DOHH2 (cell line): ENCODE data around the gene PRKN.

Experiments
- H3F3A ChIP-seq: fragments of 200-600 bp; sonication (generic), shearing (Covaris generic); 2 replicates; pipeline ENCODE4 v1.6.0; 2016; ENCODE audit warnings: antibody characterized with exemption, mild to moderate bottlenecking; ENCODE audit not compliant: control insufficient read depth, insufficient read depth
- H3K27ac ChIP-seq: fragments of 200-600 bp; sonication (generic); 2 replicates; pipeline ENCODE4 v1.5.1; 2014; ENCODE audit warnings: low read depth, mild to moderate bottlenecking, low read length, moderate library complexity
- H3K27me3 ChIP-seq: fragments of 200-600 bp; sonication (generic); 2 replicates; pipeline ENCODE4 v1.6.1; 2014; ENCODE audit warnings: mild to moderate bottlenecking, low read length, mixed read lengths; ENCODE audit not compliant: control insufficient read depth
- H3K36me3 ChIP-seq: fragments of 200-600 bp; sonication (generic); 2 replicates; pipeline ENCODE4 v1.6.1; 2014; ENCODE audit warnings: mild to moderate bottlenecking, low read length, moderate library complexity, mixed read lengths; ENCODE audit not compliant: control insufficient read depth
- H3K4me1 ChIP-seq: fragments of 200-600 bp; sonication (generic); 2 replicates; pipeline ENCODE4 v1.6.1; 2014; ENCODE audit warnings: mild to moderate bottlenecking, low read length, mixed read lengths; ENCODE audit not compliant: control insufficient read depth
- H3K4me2 ChIP-seq: fragments of 200-600 bp; sonication (generic); 2 replicates; pipeline ENCODE4 v1.6.0; 2014; ENCODE audit warnings: mild to moderate bottlenecking, low read length, moderate library complexity
- H3K4me3 ChIP-seq: fragments of 200-600 bp; sonication (generic); 2 replicates; pipeline ENCODE4 v1.5.1; 2014; ENCODE audit warnings: mild to moderate bottlenecking, low read length, mixed read lengths
- H3K79me2 ChIP-seq: fragments of 200-600 bp; sonication (generic); 2 replicates; pipeline ENCODE4 v1.6.1; 2014; ENCODE audit warnings: mild to moderate bottlenecking, low read length, mixed read lengths; ENCODE audit not compliant: control insufficient read depth
- H3K9me2 ChIP-seq: fragments of 200-600 bp; sonication (generic); replicated peaks from 2 replicates; pipeline ENCODE4 v1.6.1; 2014; ENCODE audit warnings: mild to moderate bottlenecking, low read length, mixed read lengths; ENCODE audit not compliant: control insufficient read depth
- H3K9me3 ChIP-seq: fragments of 200-600 bp; sonication (generic); 2 replicates; pipeline ENCODE4 v1.6.1; 2014; ENCODE audit warnings: antibody characterized with exemption, low read length, mixed read lengths; ENCODE audit not compliant: control insufficient read depth, insufficient read depth
- H4K20me1 ChIP-seq: fragments of 200-600 bp; sonication (generic); 2 replicates; pipeline ENCODE4 v1.6.0; 2014; ENCODE audit warnings: low read depth, mild to moderate bottlenecking, antibody characterized with exemption, low read length, moderate library complexity; ENCODE audit not compliant: control insufficient read depth, insufficient read depth
- CTCF ChIP-seq: fragments of 200-600 bp; sonication (generic); IDR thresholded peaks from one replicate; pipeline ENCODE4 v1.5.1; 2014; ENCODE audit warnings: antibody characterized with exemption, mild to moderate bottlenecking, low read depth, low read length; ENCODE audit not compliant: poor library complexity, severe bottlenecking
- EZH2phosphoT487 ChIP-seq: fragments of 200-600 bp; sonication (generic); IDR thresholded peaks from 2 replicates; pipeline ENCODE4 v1.6.1; 2017; ENCODE audit warnings: borderline replicate concordance, mild to moderate bottlenecking, antibody characterized with exemption, low read length, moderate library complexity, mixed read lengths

PRKN gene

DNA sequence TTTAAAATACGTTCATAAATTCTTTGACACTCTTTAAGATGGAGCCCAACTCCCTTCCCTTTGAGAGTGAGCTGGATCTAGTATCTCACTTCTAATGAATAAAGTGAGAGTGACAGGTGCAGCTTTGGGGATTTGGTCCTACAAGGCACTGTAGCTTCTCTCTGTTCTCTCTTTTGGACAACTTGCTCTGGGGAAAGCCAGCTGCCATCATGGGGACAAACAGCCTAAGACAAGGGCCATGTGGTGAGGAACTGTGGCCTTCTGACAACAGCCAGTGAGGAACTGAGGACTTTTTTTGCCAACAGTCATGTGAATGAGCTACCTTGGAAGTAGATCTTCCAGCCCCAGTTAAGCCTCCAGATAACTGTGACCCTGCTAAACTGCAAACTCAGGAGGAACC is 1180.9 kb downstream of the PRKN start:
- H3F3A ChIP-seq: no peaks in the 10 kb centered on the region
- no peak for TF ChIP-seq EZH2phosphoT487
- TF ChIP-seq CTCF: no peak
- H3K4me2 ChIP-seq: no peak overlapping the region
- H3K4me1 ChIP-seq: no peaks in the 10 kb centered on the region
- H3K36me3 ChIP-seq: no peaks in the 10 kb centered on the region
- H3K27ac ChIP-seq: no peak overlapping the region
- H3K9me3 ChIP-seq: no peaks in the 10 kb centered on the region
- no peaks in the 10 kb centered on the region for H3K79me2 ChIP-seq
- no peaks in the 10 kb centered on the region for H4K20me1 ChIP-seq
- no peaks in the 10 kb centered on the region for H3K27me3 ChIP-seq
- H3K9me2 ChIP-seq: no peaks in the 10 kb centered on the region
- no peak overlapping the region for H3K4me3 ChIP-seq

DNA sequence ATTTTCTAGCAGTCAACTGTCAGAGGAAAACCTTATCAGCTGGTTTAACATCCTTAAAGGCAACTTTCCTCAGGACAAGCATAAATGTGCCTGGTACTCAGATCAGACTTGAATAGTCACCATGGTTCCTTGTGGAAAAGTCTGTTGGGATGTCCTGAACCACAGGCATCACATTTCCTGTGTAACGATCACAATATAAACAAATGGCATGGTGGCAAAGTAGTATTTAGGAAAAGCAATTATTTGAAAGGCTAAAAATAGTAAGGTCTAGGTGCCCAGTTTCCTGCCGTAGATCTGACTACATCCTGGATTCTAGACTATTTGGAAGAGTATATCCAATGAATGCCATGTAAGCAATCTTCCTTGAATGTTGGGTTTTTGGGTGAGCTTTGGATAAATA is 1181.8 kb downstream of the PRKN start:
- Histone ChIP-seq H3K4me1 (no peaks in the 10 kb centered on the region), H3F3A (no peaks in the 10 kb centered on the region), H3K27ac (no peak overlapping the region), H3K27me3 (no peaks in the 10 kb centered on the region), H3K4me2 (no peak overlapping the region), H3K79me2 (no peaks in the 10 kb centered on the region), H3K9me3 (no peaks in the 10 kb centered on the region), H3K9me2 (no peaks in the 10 kb centered on the region), H3K36me3 (no peaks in the 10 kb centered on the region), H3K4me3 (no peak overlapping the region), H4K20me1 (no peaks in the 10 kb centered on the region)
- TF ChIP-seq EZH2phosphoT487: no peak

GRCh38 chr6:161544801-161545480 is 1182.6 kb downstream of the PRKN start:
- no peaks in the 10 kb centered on the region for H3K4me1 ChIP-seq
- H3K27ac ChIP-seq: no peak overlapping the region
- no peaks in the 10 kb centered on the region for H3K9me2 ChIP-seq
- H3K79me2 ChIP-seq: no peaks in the 10 kb centered on the region
- TF ChIP-seq CTCF (no peak), EZH2phosphoT487 (no peak)
- no peak overlapping the region for H3K4me3 ChIP-seq
- H3K9me3 ChIP-seq: no peaks in the 10 kb centered on the region
- no peaks in the 10 kb centered on the region for H4K20me1 ChIP-seq
- H3K27me3 ChIP-seq: no peaks in the 10 kb centered on the region
- H3K36me3 ChIP-seq: no peaks in the 10 kb centered on the region
- no peak overlapping the region for H3K4me2 ChIP-seq
- H3F3A ChIP-seq: no peaks in the 10 kb centered on the region

- Histone ChIP-seq H3K27ac (no peak overlapping the region), H3F3A (no peaks in the 10 kb centered on the region), H3K4me1 (no peaks in the 10 kb centered on the region), H3K27me3 (no peaks in the 10 kb centered on the region), H3K36me3 (no peaks in the 10 kb centered on the region), H3K4me3 (no peak overlapping the region), H3K79me2 (no peaks in the 10 kb centered on the region), H3K4me2 (no peak overlapping the region), H3K9me2 (no peaks in the 10 kb centered on the region), H3K9me3 (no peaks in the 10 kb centered on the region), H4K20me1 (no peaks in the 10 kb centered on the region)
- no peak for TF ChIP-seq CTCF
- no peak for TF ChIP-seq EZH2phosphoT487
These were observed 1183.8 kb downstream of the PRKN start for GRCh38 chr6:161543684-161544309.
